CD4-positive, alpha-beta T cell (primary cell): ENCODE data around the gene MRO. TPM values are rescaled to one million over a fixed set of nuclear protein-coding genes. Genes with fewer than 3 reads are reported as not detected.

Experiments
- ATAC-seq: fragments of 200-7000 bp; cut with Tn5 transposase; one replicate; pipeline ENCODE4 v1.10.0; 2022; ENCODE audit warnings: mild to moderate bottlenecking; ENCODE audit not compliant: poor library complexity
- CTCF ChIA-PET: fragments of 350-600 bp; sonication (Branson Sonifier 250); formaldehyde crosslinking; loops from one replicate; lab custom pipeline; 2021; ENCODE audit warnings: antibody characterized with exemption, inconsistent platforms; lab: Charles Lee
- POLR2A ChIA-PET: fragments of 350-600 bp; sonication (Branson Sonifier 250); formaldehyde crosslinking; loops from one replicate; lab custom pipeline; 2021; ENCODE audit warnings: antibody characterized with exemption, inconsistent platforms; lab: Charles Lee
- DNase-seq, 14 experiments: peaks; one replicate each; pipeline ENCODE4 v3.0.0-alpha.2; 2013 to 2020; ENCODE audit warnings: mixed read lengths in 2 of 14
- H3K27ac ChIP-seq, 2 donors: one replicate each; pipeline versions ENCODE4 v1.5.1 to v1.7.0; 2013; ENCODE audit warnings: low read length in 2 of 2, low read depth in 1 of 2, mild to moderate bottlenecking in 1 of 2
- H3K27me3 ChIP-seq, 2 experiments: 1 replicate in 1 of 2; 2 replicates in 1 of 2; pipeline versions ENCODE4 v1.6.1 to v1.7.0; 2013; ENCODE audit warnings: low read length in 2 of 2, control low read depth in 1 of 2, mild to moderate bottlenecking in 1 of 2, moderate library complexity in 1 of 2; ENCODE audit not compliant: insufficient read depth in 2 of 2, control insufficient read depth in 1 of 2
- H3K36me3 ChIP-seq: one replicate; pipeline ENCODE4 v1.6.1; 2013; ENCODE audit warnings: low read length, control low read depth; ENCODE audit not compliant: insufficient read depth
- H3K4me1 ChIP-seq: one replicate; pipeline ENCODE4 v1.6.1; 2013; ENCODE audit warnings: low read length, control low read depth; ENCODE audit not compliant: insufficient read depth
- H3K4me3 ChIP-seq: one replicate; pipeline ENCODE4 v1.5.1; 2013; ENCODE audit warnings: mild to moderate bottlenecking, low read length, moderate library complexity
- H3K9me3 ChIP-seq, 2 experiments: 1 replicate in 1 of 2; 2 replicates in 1 of 2; pipeline versions ENCODE4 v1.6.1 to v1.7.0; 2013; ENCODE audit warnings: low read length in 2 of 2, mild to moderate bottlenecking in 2 of 2, control low read depth in 1 of 2, moderate library complexity in 1 of 2; ENCODE audit not compliant: control insufficient read depth in 1 of 2, insufficient read depth in 1 of 2
- H3K27ac Mint-ChIP-seq: one replicate; pipeline ENCODE4 v1.8.0; 2020; ENCODE audit warnings: mixed read lengths
- H3K27me3 Mint-ChIP-seq: one replicate; pipeline ENCODE4 v1.8.0; 2021; ENCODE audit warnings: mixed read lengths
- H3K36me3 Mint-ChIP-seq: one replicate; pipeline ENCODE4 v1.8.0; 2021; ENCODE audit warnings: low read depth, mixed read lengths
- H3K4me1 Mint-ChIP-seq: one replicate; pipeline ENCODE4 v1.8.0; 2021; ENCODE audit warnings: low read depth, mixed read lengths
- H3K4me3 Mint-ChIP-seq: one replicate; pipeline ENCODE4 v1.8.0; 2020; ENCODE audit warnings: mild to moderate bottlenecking, mixed read lengths
- H3K9me3 Mint-ChIP-seq: one replicate; pipeline ENCODE4 v1.8.0; 2020; ENCODE audit warnings: mixed read lengths
- CTCF ChIP-seq: fragments of 200-600 bp; IDR thresholded peaks from one replicate; pipeline ENCODE4 v1.8.0; 2022; ENCODE audit warnings: antibody characterized with exemption, mild to moderate bottlenecking
- intact Hi-C, 2 experiments: fragments of 100-400 bp; cut with DNase I in 1 of 2; cut with micrococcal nuclease in 1 of 2; formaldehyde crosslinking; loops; one replicate each; pipeline versions ENCODE4 v1.15.1 to v1.9.0; 2023 to 2025; cut with DNase I, micrococcal nuclease
- total RNA-seq, 174 experiments: library from RNA in 2 of 174; stranded (reverse) in 2 of 174; gene quantifications; one replicate each; pipeline ENCODE4 v1.2.3 and lab custom pipeline; 2021 to 2026

MRO gene
- total RNA-seq, 2 experiments from 2014 or later = not detected

DNA sequence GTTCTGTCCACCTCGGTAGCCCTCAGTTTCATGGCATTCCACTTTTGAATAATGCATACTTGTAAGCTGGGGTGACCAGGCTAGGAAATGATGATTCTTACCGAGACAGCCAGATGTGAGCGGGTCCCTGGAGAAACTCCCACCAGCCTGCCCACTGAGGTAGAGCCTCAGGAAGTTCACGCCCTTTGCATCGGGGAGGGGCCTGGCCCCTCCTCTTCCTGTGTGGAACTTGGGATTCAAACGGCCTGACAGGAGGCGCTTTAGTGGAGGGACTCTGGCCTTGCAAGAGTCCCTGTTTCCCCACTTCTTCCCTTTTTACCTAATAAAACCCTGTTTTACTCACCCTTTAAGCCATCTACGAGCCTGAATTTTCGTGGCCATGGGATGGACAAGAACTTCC lies 44.6 kb downstream of the MRO start:
- Mint-ChIP-seq H3K4me3 (no peak overlapping the region), H3K36me3 (no peaks in the 10 kb centered on the region), H3K27ac (no peak overlapping the region), H3K27me3 (peaks cover 42% of the 10 kb centered on the region), H3K4me1 (no peaks in the 10 kb centered on the region), H3K9me3 (peaks cover 3% of the 10 kb centered on the region)
- CTCF ChIA-PET = no interaction called here
- TF ChIP-seq CTCF = no peak
- Histone ChIP-seq H3K4me1 (no peaks in the 10 kb centered on the region), H3K27me3 (peaks cover 0 to 3% of the 10 kb centered on the region in 2 experiments), H3K4me3 (no peak overlapping the region), H3K27ac (no peak overlapping the region), H3K36me3 (no peaks in the 10 kb centered on the region), H3K9me3 (peaks cover 3 to 4% of the 10 kb centered on the region in 2 experiments)
- no peak for DNase-seq
- no peak for ATAC-seq
- intact Hi-C loops = no loop called here
- POLR2A ChIA-PET = no interaction called here

DNA sequence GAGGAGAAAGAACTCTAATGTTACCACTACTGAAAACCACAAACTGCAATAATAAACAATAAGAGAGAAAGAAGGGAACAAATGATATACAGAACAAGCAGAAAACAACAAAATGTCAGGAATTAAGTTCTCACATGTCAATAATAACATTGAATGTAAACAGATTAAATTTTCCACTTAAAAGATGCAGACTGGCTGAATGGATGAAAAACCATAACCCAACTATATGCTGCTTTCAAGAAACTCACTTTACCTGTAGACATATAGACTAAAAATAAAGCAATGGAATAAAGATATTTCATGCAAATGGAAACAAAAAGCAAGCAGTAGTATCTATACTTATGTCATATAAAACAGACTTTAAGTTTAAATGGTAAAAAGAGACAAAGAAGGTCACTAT lies 50.4 kb downstream of the MRO start:
- no peaks in the 10 kb centered on the region for H3K36me3 Mint-ChIP-seq
- Histone ChIP-seq H3K9me3 (peaks cover 15 to 26% of the 10 kb centered on the region in 2 experiments), H3K27ac (no peak overlapping the region), H3K36me3 (no peaks in the 10 kb centered on the region), H3K4me1 (no peaks in the 10 kb centered on the region), H3K27me3 (peaks cover 0 to 3% of the 10 kb centered on the region in 2 experiments), H3K4me3 (no peak overlapping the region)
- CTCF ChIA-PET = no interaction called here
- H3K4me3 Mint-ChIP-seq = no peak overlapping the region
- POLR2A ChIA-PET = no interaction called here
- no peaks in the 10 kb centered on the region for H3K4me1 Mint-ChIP-seq
- ATAC-seq (no peak), DNase-seq (no peak)
- intact Hi-C loops = no loop called here
- no peak for TF ChIP-seq CTCF
- peaks cover 59% of the 10 kb centered on the region for H3K27me3 Mint-ChIP-seq
- peaks cover 20% of the 10 kb centered on the region for H3K9me3 Mint-ChIP-seq
- H3K27ac Mint-ChIP-seq = no peak overlapping the region

DNA sequence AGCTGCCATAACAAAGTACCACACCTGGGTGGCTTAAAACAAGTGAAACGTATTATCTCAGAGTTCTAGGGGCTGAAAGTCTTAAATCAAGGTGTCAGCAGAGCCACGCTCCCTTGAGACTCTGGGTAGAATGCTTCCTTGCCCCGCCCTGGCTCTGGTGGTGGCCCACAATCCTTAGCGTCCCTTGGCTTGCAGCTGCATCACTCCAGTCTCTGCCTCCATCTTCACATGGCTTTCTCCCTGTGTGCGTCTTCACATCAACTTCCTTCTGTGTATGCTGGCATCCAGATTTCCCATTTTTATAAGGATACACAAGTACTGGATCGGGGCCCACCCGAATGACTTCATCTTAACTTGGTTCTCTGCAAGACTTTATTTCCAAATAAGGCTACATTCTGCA lies 62.5 kb downstream of the MRO start:
- H3K4me1 Mint-ChIP-seq = no peaks in the 10 kb centered on the region
- H3K4me3 Mint-ChIP-seq = no peak overlapping the region
- TF ChIP-seq CTCF = no peak
- Histone ChIP-seq H3K27me3 (peaks cover 5 to 9% of the 10 kb centered on the region in 2 experiments), H3K36me3 (no peaks in the 10 kb centered on the region), H3K9me3 (no peaks in the 10 kb centered on the region), H3K4me1 (no peaks in the 10 kb centered on the region), H3K27ac (no peak overlapping the region), H3K4me3 (no peak overlapping the region)
- H3K27ac Mint-ChIP-seq = no peak overlapping the region
- H3K36me3 Mint-ChIP-seq = no peaks in the 10 kb centered on the region
- peaks cover 20% of the 10 kb centered on the region for H3K27me3 Mint-ChIP-seq
- DNase-seq (no peak), ATAC-seq (no peak)
- CTCF ChIA-PET = no interaction called here
- POLR2A ChIA-PET = no interaction called here
- intact Hi-C loops = no loop called here
- H3K9me3 Mint-ChIP-seq = peaks cover 1% of the 10 kb centered on the region
